BJ (cell line): Measurements from ENCODE around the gene C1orf159. TPM values are rescaled to one million over a fixed set of nuclear protein-coding genes. Genes with fewer than 3 reads are reported as not detected.

ENCODE experiments used
- CTCF ChIA-PET: fragments of 350-600 bp; formaldehyde crosslinking; extraction: SDS; loops from one replicate; lab custom pipeline; 2021; ENCODE audit warnings: antibody characterized with exemption, inconsistent platforms; lab: Yijun Ruan, JAX
- POLR2A ChIA-PET: fragments of 300-600 bp; sonication (Branson Sonifier 250); formaldehyde crosslinking; extraction: SDS; loops from one replicate; lab custom pipeline; 2021; ENCODE audit warnings: antibody characterized with exemption; lab: Charles Lee
- DNase-seq: peaks from one replicate; pipeline ENCODE4 v3.0.0-alpha.2; 2011; ENCODE audit warnings: low read depth
- H3K27me3 ChIP-seq: 2 replicates; pipeline ENCODE4 v1.6.0; 2011; ENCODE audit warnings: low read length; ENCODE audit not compliant: control insufficient read depth, insufficient read depth
- H3K36me3 ChIP-seq: 2 replicates; pipeline ENCODE4 v1.5.1; 2011; ENCODE audit warnings: low read length; ENCODE audit not compliant: control insufficient read depth, insufficient read depth
- H3K4me3 ChIP-seq: 2 replicates; pipeline ENCODE4 v1.5.1; 2011; ENCODE audit warnings: low read depth, mild to moderate bottlenecking, control low read depth, low read length
- polyA plus RNA-seq: library from polyadenylated mRNA; depleted of rRNA; stranded (reverse); fragments of >200 nt; gene quantifications from 2 replicates; pipeline ENCODE4 v1.2.3, GENCODE V29; 2011
- TF ChIP-seq, protein P1 (sequence below): IDR thresholded peaks from 2 replicates; pipeline ENCODE4 v1.5.1; 2011; ENCODE audit warnings: low read depth, mild to moderate bottlenecking, control low read depth, inconsistent platforms, low read length, moderate library complexity; ENCODE audit not compliant: insufficient read depth

The C1orf159 gene
- polyA plus RNA-seq, 1 experiment: 8.9 TPM

DNA sequence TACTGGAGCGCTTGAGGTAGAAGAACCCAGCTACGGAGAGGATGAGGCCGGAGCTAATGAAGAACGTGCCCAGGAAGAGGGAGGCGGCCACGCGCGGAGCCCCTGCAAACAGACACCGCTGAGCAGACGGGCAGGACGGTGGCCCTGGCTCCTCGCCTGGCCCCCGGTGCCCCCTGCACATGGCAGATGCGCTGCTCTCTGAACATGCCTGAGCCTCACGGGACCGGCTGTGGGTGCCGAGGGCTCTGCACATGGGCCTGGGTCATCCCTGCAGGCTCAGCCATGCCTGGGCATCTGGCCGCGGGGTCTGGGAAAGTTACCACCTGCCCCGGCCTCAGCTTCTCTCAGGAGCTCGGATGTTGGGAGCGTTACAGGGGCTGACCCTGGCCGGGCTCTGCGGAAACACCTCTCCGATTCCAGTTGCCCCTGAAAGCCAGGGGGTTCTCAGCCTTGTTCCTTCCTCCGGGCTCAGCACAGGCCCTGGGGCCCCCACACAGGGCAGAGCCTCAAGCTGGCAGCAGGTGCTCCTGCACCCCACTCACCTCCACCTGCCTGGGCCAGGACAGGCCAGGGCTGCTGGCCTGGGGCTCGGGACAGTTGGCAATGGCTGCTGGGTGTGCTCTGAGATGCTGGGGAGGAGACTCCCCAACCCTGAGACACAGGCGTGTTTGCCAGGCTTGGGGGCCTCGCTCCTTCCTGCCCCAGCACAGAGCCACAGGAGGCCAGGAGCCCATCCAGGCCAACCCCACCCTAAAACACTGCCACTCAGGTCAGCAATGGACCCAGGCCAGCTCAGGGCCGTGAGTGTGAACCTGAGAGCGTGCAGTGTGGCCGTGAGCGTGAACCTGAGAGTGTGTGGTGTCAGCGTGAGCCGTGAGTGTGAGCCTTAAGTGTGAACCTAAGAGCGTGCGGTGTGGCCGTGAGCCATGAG is 29.7 kb downstream of the C1orf159 start:
- no peak for DNase-seq
- H3K36me3 ChIP-seq: peaks cover 2% of the 10 kb centered on the region; the same call in 1 of the 2 replicates
- no peaks in the 10 kb centered on the region for H3K27me3 ChIP-seq
- H3K4me3 ChIP-seq: no peak overlapping the region
- TF ChIP-seq, protein P1, sequence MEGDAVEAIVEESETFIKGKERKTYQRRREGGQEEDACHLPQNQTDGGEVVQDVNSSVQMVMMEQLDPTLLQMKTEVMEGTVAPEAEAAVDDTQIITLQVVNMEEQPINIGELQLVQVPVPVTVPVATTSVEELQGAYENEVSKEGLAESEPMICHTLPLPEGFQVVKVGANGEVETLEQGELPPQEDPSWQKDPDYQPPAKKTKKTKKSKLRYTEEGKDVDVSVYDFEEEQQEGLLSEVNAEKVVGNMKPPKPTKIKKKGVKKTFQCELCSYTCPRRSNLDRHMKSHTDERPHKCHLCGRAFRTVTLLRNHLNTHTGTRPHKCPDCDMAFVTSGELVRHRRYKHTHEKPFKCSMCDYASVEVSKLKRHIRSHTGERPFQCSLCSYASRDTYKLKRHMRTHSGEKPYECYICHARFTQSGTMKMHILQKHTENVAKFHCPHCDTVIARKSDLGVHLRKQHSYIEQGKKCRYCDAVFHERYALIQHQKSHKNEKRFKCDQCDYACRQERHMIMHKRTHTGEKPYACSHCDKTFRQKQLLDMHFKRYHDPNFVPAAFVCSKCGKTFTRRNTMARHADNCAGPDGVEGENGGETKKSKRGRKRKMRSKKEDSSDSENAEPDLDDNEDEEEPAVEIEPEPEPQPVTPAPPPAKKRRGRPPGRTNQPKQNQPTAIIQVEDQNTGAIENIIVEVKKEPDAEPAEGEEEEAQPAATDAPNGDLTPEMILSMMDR: no peak
- ChIA-PET CTCF (no interaction called here), POLR2A (no interaction called here)

DNA sequence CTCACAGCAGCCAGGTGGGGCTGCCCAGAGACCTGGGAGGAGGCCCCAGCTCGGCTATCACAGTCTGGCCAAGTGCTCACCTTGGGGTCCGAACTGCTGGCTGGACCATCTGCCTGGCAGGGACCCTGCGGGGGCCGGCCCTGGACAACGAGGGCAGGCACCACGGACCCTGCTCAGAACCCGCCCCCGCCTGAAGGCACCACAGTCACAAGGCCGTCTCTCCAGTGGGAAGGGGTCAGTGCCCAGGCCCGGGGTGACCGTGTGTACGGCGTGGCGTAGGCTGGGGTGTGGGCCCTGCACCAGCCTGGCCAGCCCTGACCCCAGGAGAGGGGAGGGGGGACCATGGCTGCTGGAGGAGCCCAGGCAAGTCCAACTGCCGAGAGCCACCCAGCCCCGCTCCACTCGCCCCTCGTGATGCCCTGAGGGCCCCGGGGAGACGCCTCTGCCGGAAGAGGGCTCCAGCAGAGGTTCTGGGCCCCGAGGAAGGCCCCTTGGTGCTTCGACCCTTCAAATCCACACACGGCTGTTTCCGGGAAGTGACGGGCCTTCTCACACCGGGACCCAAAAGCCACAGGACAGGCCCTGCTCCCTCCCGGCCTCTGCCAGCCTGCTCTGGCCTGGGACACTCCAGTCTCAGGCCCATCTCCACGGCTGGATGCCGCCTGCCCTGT is 30.6 kb downstream of the C1orf159 start:
- TF ChIP-seq, protein P1: no peak
- DNase-seq: no peak
- peaks cover 2% of the 10 kb centered on the region; the same call in 1 of the 2 replicates for H3K36me3 ChIP-seq
- H3K4me3 ChIP-seq: no peak overlapping the region
- CTCF ChIA-PET: no interaction called here
- POLR2A ChIA-PET: no interaction called here
- H3K27me3 ChIP-seq: no peaks in the 10 kb centered on the region

DNA sequence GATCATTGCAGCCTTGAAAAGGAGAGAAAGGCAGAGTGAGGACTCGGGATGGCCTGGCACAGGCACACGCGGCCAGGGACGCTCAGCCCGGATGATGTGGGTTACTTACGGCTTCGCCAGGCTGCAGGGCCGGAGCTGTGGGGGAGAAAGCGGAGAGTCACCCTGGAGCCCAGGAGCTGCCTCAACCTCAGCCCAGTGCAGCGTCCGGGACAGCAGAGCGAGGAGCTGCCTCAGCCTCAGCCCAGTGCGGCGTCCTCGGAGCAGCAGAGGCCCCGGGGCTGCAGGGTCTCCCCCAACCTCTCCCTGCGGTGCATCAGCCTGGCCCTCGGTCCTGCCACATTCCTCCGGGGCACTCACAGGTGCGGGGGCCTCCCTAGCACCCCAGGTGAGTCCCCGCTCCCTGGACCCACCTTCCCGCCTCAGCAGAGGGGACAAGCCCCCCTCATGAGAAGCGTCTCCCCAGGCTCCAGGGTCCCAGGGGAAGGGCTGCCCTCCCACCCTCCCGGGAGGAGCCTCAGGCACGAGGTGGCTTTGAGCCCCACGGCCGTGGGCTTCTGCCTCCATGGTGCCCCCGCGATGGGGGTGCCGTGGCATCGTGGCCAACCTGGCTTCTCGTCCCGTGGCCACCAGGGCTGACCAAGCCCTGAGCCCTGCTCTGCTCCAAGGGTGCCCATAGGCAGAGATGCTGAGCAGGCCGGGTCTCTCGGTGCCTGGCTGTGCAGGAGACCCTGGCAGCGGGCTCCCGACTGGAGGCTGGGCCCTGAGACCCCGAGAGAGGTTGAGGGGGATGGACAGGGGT is 31.3 kb downstream of the C1orf159 start:
- DNase-seq: no peak
- Histone ChIP-seq H3K4me3 (no peak overlapping the region), H3K36me3 (peaks cover 2% of the 10 kb centered on the region; the same call in 1 of the 2 replicates), H3K27me3 (no peaks in the 10 kb centered on the region)
- ChIA-PET POLR2A (no interaction called here), CTCF (no interaction called here)
- TF ChIP-seq, protein P1: no peak

DNA sequence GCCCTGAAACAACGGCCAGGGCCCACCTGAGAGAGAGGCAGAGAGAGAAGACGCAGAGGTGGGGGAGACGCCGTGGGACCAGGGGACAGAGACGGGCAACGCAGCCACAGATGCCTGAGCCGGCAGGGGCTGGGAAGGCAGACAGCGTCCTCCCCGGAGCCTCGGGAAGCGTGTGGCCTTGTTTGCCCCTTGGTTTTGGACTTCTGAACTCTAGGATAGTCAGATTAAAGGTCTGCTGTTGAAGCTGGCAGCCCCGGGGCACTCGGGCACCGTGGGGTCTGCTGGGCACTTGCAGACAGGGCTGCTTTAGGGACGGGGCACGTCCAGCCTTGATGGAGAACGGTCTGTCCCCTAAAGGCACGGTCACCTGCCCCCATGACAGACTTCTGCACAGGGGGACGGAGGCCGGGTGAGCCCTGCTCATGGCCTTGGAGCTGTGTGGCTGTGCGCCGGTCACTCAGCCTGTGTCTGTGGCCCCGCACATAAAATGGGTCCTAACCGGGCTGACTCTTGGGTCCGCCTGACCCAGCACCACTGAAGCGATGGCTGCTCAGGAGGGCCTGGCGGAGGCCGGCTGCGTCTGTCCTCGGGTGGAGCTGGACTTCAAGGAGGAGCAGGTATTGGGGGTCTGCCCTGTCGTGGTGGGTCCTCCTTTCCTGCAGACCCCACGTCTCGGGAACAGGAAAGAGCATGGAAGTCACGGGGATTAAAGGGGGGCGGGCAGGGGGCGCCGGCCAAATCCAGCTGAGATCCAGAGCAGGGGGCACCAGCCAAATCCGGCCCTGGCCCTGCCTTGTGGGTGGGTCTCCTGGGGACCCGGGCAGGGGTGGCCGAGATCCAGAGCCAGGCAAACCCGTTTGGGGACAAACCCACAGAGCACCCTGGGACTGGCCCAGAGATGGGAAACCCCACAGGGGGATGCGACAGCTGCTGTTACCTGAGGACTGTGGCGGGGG is 32.2 kb downstream of the C1orf159 start:
- DNase-seq: no peak
- ChIA-PET CTCF (no interaction called here), POLR2A (no interaction called here)
- TF ChIP-seq, protein P1: no peak
- no peaks in the 10 kb centered on the region for H3K27me3 ChIP-seq
- no peak overlapping the region for H3K4me3 ChIP-seq
- H3K36me3 ChIP-seq: peaks cover 2% of the 10 kb centered on the region; the same call in 1 of the 2 replicates
